GM19239 (cell line): ENCODE results near the gene CCDC73.
"Not testable (repeated sequence)": the region's sequence is repeated elsewhere in the genome, so short reads cannot be mapped to it uniquely, and the experiment has no call there.

Experiments used
- DNase-seq: peaks from one replicate; pipeline ENCODE4 v3.0.0; 2011; ENCODE audit warnings: low spot score; ENCODE audit not compliant: insufficient read length
- FAIRE-seq: peaks from 2 replicates; lab custom pipeline; 2011; peaks lifted over from hg19 to GRCh38; lab: Jason Lieb, UNC

Gene CCDC73

DNA sequence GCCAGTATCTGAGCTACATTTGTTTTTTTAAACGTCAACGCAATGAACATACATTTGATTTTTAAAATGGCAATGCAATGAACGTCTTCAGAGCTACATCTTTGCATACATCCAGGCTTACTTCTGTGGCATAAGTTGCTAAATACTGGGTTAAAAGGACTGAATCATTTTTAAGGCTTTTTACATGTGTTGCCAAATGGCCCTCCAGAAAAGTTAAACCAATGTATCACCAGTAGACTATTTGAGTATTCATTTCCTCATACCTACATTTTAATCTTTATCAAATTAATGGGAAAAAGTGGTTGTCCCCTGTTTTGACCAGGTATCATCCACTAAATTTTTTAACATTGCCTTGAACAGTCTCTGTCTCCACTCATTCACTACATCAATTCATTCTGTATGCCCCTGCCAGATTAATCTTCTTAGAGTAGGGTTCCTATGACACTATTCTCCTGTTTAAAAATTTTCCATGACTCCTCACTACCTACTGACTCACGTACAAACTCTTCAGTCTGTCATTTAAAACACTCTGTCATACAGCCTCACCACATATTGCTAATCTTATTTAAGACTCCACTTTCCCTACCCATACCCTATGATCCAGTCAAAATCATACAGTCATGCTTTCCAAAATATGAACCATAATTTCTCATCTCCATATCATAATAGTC, 22.9 kb upstream of the CCDC73 start:
- FAIRE-seq, result no peak
- no peak for DNase-seq

DNA sequence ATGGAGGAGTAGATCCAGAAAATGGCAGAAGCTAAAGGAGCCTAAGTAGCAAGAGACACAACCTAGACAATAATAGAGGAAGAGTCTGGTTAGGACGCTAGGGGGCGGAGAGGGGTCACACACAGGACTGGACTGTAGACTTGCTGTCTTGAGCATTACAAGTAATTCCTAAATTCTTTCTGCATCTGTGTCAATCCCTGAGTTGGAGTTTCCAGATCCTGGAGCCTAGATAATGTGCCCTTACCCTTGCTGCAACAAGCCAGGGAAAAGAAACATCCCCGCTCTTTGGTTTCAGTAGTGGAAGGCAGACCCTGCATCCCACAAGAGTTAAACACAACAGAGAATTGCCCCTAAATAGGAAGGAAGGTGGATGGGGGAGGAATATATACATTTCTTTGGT, 14.9 kb upstream of the CCDC73 start:
- FAIRE-seq (peak; percentile 94), DNase-seq (peak; percentile 17)

DNA sequence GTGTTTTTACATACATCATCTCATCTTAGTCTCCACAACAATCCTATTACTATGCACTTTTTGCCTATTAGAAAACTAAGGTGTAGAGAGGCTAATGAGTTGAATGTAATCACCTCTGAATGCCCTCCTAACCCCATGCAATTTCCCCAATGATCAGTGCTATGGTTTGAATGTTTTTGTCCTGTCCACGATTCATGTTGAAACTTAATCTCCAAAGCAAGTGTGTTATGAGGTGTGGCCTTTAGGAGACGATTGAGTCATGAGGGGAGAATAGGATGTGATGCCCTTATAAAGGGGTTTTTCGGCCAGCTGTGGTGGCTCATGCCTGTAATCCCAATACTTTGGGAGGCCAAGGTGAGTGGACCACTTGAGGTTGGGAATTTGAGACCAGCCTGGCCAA, 2.0 kb upstream of the CCDC73 start:
- FAIRE-seq (no peak), DNase-seq (no peak)

DNA sequence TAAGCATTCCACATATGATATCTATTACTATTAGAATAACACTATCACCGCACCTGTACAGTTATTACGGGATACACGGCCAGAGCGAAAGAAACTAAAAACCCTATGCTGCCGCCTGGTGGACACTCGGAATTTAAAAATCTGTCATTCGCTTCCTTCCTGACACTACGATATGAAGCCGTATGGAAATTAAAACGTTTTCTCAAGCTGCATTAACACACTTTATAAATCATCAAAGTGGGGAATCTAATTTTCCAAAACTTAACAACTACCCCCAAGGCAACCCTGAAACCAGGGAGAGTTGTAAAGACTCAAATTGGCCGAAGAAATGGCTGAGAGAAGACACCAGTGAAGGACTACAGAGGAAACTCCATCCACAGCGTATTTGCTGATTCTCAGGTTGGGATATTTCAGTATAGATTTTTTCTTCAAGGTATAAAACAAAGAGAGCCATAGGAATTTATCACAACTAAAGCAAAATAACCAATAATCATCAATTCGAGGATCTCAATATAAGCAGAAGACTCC, 1.4 kb downstream of the CCDC73 start:
- DNase-seq, result peak; percentile 21
- peak; percentile 87 for FAIRE-seq

DNA sequence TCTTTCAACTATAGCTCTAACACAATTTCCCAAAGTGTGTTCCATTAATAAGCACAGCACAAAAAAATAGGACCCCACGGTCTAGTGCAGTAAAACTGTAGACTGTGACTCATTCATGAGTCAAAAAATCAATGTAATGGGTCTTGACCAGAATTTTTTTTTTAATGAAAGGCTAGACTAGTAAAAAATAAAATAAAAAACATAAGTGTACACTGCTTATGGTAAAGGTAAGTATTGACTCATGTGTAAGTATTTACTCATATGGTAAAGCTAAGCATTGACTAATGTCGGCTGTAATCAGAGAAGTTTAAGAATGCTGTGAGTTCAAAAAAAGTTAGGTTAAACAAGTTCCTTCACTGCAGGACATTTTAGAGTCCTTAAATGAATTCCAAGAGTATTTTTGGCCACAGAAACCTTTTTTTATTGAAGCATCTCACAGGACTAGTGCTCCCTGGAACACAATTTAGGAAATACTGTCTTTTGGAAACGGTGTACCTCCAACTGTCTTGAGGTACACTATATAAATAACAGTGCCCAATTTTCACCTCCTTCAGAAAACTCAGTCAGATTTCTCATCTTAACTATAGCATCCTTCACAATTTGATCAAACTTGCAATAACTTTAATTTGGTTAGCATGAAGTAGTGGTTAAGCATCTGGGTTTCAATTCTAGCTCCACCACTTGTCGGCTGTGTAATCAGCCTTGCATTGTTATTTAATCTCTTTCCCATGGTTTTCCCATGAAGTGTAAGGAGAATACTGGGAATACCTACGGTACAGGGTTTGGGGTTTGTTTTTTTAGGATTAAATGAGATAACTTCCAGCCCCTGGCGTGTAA, 2.1 kb downstream of the CCDC73 start:
- DNase-seq (no peak), FAIRE-seq (peak; percentile 82)

DNA sequence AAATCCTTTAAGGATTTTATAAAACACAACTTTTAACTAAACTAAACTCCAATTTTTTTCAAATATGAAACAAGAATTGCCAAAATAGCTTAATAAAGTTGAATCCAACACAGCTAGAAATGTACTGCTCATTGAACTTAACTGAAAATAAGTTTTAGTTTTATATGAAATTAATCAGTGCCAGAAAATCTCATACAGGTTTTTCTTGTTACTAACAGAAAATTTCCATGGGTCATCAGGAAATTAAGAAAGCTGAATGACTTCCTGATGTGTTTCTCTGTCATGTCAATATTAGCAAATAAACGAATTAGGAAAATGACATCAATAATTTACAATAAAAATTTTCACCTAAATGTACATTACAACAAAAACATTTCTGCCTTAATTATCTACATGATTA, 3.5 kb downstream of the CCDC73 start:
- no peak for FAIRE-seq

DNA sequence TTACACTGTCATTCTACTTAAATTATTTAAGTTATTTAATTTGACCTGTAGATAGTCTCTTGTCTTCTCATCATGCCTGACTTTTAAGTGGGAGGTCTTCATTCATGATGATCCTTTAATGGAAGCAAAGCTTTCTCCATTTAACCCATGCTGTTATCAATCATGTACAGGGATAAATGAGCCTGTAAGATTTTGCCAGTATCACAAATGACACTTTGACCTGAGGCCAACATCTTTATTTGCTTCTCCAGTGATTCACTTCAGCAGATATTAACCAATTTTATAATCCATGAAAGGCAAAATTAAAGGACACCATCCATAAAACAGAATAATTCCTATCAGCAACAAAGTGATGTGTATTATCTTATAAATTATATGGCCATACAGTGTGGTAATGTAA, 7.7 kb downstream of the CCDC73 start:
- no peak for DNase-seq
- no peak for FAIRE-seq

More for the DNA sequence above, 3.5 kb downstream of the CCDC73 start:
- DNase-seq, result no peak

DNA sequence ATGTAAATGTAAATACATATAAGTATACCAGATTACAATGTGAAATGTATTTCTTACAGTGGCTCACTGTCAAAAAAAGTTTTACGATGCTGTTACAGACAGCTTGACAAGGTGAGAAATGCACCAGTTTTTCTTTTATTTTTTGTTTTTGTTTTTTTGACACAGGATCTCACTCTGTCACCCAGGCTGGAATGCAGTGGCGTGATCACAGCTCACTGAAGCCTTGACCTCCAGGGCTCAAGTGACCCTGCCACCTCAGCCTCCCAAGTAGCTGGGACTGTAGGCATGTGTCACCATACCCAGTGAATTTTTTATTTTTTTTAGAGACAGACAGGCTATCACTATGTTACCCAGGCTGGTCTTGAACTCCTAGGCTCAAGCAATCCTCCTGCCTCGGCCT, 9.2 kb downstream of the CCDC73 start:
- FAIRE-seq, result no peak
- no peak for DNase-seq

DNA sequence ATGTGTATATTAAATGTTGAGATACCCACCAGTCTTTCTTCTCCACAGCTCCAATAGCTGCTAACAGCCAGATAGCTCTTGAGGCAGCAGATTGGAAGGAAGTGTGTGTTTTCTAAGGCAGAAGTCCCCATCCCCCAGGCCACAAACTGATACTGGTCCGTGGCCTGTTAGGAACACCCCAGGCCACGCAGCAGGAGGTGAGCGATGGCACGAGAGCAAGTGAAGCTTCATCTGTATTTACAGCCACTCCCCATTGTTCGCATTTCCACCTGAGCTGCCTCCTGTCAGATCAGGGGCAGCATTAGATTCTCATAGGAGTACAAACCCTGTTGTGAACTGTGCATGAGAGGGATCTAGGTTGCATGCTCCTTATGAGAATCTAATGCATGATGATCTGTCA, 12.7 kb downstream of the CCDC73 start:
- no peak for FAIRE-seq

DNA sequence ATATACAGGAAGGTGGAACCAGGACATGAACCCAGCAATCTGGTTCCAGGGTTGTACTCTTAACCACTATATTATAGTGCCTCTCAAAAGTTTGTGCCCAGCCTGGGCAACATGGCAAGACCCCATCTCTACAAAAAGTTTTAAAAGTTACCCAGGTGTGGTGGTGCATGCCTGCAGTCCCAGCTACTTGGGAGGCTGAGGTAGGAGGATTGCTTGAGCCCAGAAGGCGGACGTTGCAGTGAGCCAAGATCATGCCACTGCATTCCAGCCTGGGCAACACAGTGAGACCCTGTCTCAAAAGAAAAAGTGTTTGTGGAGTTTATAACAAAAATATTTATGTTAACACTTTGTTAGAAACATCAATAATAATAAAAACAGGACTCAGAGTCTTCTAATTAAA, 13.6 kb downstream of the CCDC73 start:
- not testable (repeated sequence) for FAIRE-seq, DNase-seq

More for the DNA sequence above, 12.7 kb downstream of the CCDC73 start:
- no peak for DNase-seq

DNA sequence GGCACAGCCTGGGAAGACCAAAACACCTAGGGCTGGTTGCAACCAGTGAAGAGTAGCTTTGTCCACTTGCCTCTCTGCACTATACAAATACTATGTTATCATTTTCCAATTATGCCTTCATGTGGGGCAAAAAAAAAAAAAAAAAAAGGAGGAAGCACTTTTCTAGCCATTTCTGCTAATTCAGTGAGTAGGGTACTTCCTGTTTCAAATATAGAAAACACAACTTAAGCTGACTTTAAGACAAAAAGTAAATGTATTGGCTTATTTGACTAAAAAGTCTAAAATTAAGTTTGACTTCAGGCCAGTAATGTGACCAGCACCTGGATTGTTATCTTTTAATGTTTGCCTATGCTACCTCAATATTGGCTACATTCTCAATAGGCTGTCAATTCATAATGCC, 15.3 kb downstream of the CCDC73 start:
- no peak for DNase-seq
- FAIRE-seq, result no peak

DNA sequence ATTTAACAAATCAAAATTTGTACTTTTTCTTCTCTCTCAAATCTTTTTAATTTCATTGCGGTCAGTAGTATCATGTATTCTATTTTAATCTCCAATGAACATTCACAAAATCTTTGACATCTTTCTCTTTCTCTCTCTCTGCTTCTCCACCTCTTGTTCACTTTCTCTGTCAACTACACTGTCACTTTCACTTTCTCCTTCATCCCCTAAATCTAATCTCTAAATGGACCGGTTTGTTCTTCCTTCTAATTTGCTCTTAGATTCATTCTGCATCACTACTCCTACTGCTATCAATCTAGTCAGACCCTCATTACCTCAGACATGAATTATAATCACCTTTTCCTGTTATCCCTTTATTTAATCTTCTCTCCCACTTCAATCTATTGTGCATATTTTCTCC, 18.6 kb downstream of the CCDC73 start:
- FAIRE-seq (peak; percentile 87), DNase-seq (peak; percentile 8)

DNA sequence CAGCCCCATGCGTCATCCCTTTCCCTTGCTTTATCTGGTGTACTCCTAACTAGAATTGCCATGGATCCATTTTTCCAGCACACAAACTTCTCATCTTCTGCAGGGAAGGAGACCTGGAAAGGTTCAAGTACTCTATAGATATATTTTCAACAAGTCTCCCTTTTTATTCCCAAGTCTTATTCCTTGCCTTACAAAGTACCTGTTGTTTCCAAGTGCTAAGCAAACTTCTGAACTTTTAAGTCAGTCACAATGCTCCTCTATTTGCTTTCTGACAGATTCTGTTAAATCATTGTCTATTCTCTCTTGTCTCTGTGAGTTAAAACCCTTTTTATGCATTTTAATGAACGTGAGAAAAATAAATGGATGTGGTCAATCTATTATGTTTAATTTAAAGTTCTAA, 20.4 kb downstream of the CCDC73 start:
- no peak for FAIRE-seq
- DNase-seq, result no peak

DNA sequence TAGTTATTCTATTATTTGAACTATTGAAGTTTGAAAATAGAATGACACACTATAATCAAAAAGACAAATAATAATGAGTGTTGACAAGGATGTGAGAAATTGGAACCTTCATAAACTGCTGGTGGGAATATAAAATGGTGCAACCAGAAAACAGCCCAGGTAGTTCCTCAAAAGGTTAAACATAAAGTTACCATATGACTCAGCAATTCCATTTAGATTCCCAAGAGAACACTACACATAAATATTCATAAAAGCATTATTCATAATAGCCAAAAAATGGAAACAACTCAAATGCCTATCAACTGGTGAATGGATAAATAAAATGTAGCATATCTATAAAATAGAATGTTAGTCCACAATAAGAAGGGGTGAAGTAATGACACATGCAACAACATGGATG, 21.7 kb downstream of the CCDC73 start:
- no peak for DNase-seq
- FAIRE-seq, result peak; percentile 21

DNA sequence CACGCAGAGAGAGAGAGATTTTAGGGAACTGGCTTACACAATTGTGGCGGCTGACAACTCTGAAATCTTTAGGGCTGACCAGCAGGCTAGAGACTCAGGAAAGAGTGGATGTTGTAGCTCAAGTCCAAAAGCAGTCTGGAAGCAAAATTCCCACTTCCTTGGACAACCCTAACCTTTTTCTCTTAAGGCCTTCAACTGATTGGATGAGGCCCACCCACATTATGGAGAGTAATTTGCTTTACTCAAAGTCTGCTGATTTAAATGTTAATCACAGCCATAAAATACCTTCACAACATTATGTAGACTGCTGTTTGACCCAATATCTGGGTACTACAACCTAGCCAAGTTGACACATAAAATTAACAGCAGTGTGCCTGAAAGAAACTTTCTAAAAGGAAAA, 32.7 kb downstream of the CCDC73 start:
- not testable (repeated sequence) for DNase-seq, FAIRE-seq

DNA sequence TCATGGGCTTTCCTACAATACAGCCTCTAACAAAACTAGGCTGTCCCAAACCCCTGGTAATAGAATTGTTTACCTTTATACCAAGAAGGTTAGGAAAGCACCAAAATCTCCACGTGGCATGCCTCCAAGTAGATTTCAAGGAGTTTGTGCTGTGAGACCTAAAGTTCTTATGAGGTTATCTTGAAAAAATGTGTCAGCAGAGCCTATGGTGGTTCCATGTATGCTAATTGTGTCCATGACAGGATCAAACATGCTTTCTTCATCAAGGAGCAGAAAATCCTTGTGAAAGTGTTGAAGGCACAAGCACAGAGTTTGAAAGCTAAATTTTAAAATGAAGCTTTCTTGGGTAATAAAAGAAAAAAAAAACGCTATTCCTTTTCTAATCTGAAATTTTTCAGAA, 36.2 kb downstream of the CCDC73 start:
- no peak for DNase-seq
- FAIRE-seq, result no peak

DNA sequence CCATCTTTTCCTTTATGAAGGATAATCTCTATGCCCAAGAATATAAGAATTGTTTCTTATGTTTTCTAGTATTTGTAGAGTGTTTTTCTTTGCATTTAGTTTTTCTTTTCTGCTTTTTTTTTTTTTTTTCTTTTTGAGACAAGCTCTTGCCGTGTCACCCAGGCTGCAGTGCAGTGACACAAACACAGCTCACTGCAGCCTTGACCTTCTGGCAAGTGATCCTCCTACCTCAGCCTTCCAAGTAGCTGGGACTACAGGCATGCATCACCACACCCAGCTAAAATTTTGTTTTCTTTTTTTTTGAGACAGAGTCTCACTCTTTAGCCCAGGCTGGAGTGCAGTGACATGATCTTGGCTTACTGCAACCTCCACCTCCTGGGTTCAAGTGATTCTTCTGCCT, 41.3 kb downstream of the CCDC73 start:
- not testable (repeated sequence) for FAIRE-seq, DNase-seq

DNA sequence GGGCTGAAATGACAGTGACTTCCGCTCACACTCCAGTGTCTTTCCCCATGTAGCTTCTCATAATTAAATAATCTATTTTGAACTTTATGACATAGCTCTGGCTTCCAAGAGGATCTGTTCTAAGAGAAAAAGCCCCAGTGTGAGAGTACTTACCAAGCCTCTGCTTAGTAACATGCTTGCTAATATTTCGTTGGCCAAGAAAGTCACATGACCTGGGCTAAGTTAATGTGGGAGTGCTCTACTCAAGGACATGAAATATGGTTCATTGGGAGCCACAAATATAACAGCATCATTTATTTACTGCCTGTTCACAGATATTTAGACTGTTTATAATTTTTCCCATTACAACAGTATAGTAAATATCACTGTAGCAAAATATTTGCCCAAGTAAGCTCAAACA, 42.5 kb downstream of the CCDC73 start:
- DNase-seq, result no peak

DNA sequence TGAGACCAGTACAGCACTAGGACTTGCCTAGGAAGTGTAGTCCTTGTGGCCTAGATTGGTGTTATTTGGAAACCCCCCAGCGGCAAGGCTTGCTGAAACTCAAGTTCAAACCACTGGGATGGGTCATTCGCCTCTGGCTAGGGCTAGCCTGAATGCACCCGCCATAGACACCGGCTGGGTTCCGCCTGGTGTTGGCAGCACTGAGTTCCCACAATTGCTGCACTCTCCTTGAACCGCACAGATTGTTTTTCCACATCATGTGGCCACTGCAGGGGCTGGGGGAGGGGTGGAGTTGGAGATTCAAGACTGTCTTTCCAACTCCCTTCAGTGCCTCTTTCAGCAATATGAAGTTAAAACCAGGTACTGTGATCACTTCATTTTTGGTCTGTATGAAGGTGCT, 43.1 kb downstream of the CCDC73 start:
- DNase-seq, result no peak
- no peak for FAIRE-seq

More for the DNA sequence above, 42.5 kb downstream of the CCDC73 start:
- FAIRE-seq, result no peak

DNA sequence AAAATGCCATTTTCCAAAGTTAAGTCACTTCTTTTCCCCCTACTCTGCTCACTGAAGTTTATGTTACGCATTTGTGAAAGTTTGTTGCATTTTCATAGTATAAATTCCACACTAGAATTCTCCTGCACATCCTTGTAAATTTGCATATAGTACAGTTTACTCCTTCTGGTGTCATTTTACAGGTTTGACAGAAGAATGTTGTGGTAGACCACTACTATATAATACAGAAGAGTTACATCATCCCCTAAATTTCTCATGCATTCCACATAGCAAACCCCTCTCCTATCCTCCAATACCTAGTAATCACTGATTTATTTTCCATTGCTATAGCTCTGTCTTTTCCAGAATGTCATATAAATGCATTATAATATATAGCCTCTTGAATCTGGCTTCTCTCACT, 64.5 kb downstream of the CCDC73 start:
- FAIRE-seq (no peak), DNase-seq (no peak)

DNA sequence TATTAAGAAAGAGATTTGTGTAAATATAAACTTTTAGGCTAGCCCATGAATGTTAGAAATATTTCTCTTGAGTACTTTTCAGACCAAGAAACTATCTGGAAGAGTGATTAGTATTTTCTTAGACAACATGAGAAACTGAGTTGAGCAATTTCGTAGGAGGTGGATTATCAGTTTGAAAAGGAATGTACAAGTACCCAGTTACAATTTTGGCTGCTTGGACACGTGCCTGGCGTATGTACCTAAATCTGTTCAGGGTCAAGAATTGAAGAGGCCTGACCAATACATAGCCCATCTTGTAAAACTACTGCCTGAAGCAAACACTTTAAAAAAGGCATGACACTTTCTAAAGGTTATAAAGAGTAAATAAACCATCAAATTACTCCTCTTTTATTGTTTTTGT, 71.1 kb downstream of the CCDC73 start:
- FAIRE-seq (no peak), DNase-seq (no peak)
